Vagina (tissue), 2 donors: ENCODE results near the gene ZNF558.

Source experiments
- POLR2AphosphoS5 ChIP-seq, 2 donors: sonication (generic); formaldehyde crosslinking; IDR thresholded peaks; one replicate each; pipeline ENCODE4 v1.9.0; 2017; ENCODE audit warnings: antibody characterized with exemption in 2 of 2, mild to moderate bottlenecking in 2 of 2, low read depth in 1 of 2; ENCODE audit not compliant: insufficient read depth in 1 of 2
- TF ChIP-seq, protein P1 (sequence below), 3 experiments: fragments of 450-650 bp in 2 of 3; fragments of 200-600 bp in 1 of 3; sonication (generic) in 1 of 3; IDR thresholded peaks; one replicate each; pipeline ENCODE4 v1.5.1; 2017 to 2019; ENCODE audit warnings: antibody characterized with exemption in 3 of 3, mild to moderate bottlenecking in 2 of 3, moderate library complexity in 2 of 3

GRCh38 chr19:8831373-8831772, 731 bp downstream of the ZNF558 start:
- TF ChIP-seq, protein P1, sequence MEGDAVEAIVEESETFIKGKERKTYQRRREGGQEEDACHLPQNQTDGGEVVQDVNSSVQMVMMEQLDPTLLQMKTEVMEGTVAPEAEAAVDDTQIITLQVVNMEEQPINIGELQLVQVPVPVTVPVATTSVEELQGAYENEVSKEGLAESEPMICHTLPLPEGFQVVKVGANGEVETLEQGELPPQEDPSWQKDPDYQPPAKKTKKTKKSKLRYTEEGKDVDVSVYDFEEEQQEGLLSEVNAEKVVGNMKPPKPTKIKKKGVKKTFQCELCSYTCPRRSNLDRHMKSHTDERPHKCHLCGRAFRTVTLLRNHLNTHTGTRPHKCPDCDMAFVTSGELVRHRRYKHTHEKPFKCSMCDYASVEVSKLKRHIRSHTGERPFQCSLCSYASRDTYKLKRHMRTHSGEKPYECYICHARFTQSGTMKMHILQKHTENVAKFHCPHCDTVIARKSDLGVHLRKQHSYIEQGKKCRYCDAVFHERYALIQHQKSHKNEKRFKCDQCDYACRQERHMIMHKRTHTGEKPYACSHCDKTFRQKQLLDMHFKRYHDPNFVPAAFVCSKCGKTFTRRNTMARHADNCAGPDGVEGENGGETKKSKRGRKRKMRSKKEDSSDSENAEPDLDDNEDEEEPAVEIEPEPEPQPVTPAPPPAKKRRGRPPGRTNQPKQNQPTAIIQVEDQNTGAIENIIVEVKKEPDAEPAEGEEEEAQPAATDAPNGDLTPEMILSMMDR (IDR thresholded peaks at IDR 0.05), result no peak
- no peak for TF ChIP-seq POLR2AphosphoS5 (IDR thresholded peaks at IDR 0.05; ENCODE audit: insufficient read depth in 1 of 2, low read depth in 1 of 2)
